Mesothelial cell of epicardium (in vitro differentiated cells): ENCODE measurements around the gene TBXAS1. TPM values are rescaled to one million over a fixed set of nuclear protein-coding genes. Genes with fewer than 3 reads are reported as not detected.

Source experiments
- DNase-seq, 2 experiments: peaks; one replicate each; pipeline ENCODE4 v3.0.0; 2021; ENCODE audit warnings: low spot score in 2 of 2; ENCODE audit not compliant: unreplicated experiment in 2 of 2
- H3K27ac Mint-ChIP-seq: 2 replicates; pipeline ENCODE4 v1.8.0; 2021; ENCODE audit warnings: mixed read lengths
- H3K27me3 Mint-ChIP-seq: 2 replicates; pipeline ENCODE4 v1.8.0; 2021; ENCODE audit warnings: low read depth, mixed read lengths
- H3K36me3 Mint-ChIP-seq: 2 replicates; pipeline ENCODE4 v1.8.0; 2021; ENCODE audit warnings: mixed read lengths
- H3K4me1 Mint-ChIP-seq: 2 replicates; pipeline ENCODE4 v1.8.0; 2021; ENCODE audit warnings: mixed read lengths
- H3K4me3 Mint-ChIP-seq: 2 replicates; pipeline ENCODE4 v1.8.0; 2021; ENCODE audit warnings: mild to moderate bottlenecking, moderate library complexity, mixed read lengths
- H3K9me3 Mint-ChIP-seq: 2 replicates; pipeline ENCODE4 v1.8.0; 2021; ENCODE audit warnings: mixed read lengths
- total RNA-seq: library from RNA; stranded (reverse); gene quantifications from 3 replicates; pipeline ENCODE4 v1.2.1, GENCODE V29; 2021
- TF ChIP-seq, protein P1 (sequence below): fragments of 200-600 bp; sonication (generic); IDR thresholded peaks from one replicate; pipeline ENCODE4 v1.5.0; 2021; ENCODE audit warnings: antibody characterized with exemption; ENCODE audit not compliant: unreplicated experiment

The TBXAS1 gene
- total RNA-seq, 1 donor from 2014 or later, result 3.1 TPM

DNA sequence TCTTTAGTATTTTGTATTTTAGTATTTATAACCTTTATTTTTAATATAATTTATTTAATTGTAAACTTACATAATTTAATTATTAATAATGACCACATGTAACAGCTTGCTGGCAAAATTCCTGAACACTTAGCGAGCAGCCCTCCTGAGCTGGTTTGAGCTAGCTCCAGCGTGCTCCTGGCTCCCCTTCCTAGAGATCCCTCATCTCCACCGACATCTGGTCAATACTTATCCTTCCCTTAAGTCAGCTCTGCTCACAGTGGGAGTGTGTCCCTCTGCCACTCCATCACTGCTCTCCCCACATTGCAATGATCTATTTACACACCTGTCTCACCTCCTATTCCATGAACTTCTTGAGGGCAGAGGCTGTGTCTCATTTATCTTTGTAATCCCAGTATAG is 20.6 kb upstream of the TBXAS1 start:
- no peak overlapping the region for H3K27ac Mint-ChIP-seq
- H3K36me3 Mint-ChIP-seq, result no peaks in the 10 kb centered on the region
- TF ChIP-seq, protein P1, sequence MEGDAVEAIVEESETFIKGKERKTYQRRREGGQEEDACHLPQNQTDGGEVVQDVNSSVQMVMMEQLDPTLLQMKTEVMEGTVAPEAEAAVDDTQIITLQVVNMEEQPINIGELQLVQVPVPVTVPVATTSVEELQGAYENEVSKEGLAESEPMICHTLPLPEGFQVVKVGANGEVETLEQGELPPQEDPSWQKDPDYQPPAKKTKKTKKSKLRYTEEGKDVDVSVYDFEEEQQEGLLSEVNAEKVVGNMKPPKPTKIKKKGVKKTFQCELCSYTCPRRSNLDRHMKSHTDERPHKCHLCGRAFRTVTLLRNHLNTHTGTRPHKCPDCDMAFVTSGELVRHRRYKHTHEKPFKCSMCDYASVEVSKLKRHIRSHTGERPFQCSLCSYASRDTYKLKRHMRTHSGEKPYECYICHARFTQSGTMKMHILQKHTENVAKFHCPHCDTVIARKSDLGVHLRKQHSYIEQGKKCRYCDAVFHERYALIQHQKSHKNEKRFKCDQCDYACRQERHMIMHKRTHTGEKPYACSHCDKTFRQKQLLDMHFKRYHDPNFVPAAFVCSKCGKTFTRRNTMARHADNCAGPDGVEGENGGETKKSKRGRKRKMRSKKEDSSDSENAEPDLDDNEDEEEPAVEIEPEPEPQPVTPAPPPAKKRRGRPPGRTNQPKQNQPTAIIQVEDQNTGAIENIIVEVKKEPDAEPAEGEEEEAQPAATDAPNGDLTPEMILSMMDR, result no peak
- no peak for DNase-seq
- peaks cover 14% of the 10 kb centered on the region for H3K27me3 Mint-ChIP-seq
- peaks cover 8% of the 10 kb centered on the region for H3K9me3 Mint-ChIP-seq
- peaks cover 3% of the 10 kb centered on the region for H3K4me1 Mint-ChIP-seq
- no peak overlapping the region for H3K4me3 Mint-ChIP-seq

DNA sequence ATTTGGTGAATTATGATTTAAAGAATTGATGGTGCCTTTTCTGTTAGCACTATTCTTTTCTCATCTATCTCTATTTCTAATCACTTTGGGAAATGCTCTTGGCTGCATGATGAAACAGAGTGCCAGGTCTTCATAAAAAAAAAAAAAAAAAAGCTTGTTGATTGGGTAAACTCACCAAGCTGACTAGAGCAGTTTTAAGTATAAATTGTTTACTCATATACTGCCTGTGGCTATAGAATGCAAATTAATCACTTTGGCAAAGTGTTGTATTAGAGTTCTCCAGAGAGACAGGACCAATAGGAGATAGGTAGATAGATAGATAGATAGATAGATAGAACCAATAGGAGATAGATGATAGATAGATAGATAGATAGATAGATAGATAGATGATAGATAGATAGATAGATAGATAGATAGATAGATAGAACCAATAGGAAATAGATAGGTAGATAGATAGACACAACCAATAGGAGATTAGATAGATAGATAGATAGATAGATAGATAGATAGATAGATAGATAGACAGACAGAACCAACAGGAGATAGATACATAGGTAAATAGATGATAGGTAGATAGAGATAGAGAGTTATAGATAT is 20.1 kb upstream of the TBXAS1 start:
- no peaks in the 10 kb centered on the region for H3K36me3 Mint-ChIP-seq
- H3K9me3 Mint-ChIP-seq, result peaks cover 8% of the 10 kb centered on the region
- peaks cover 3% of the 10 kb centered on the region for H3K4me1 Mint-ChIP-seq
- H3K27me3 Mint-ChIP-seq, result peaks cover 14% of the 10 kb centered on the region
- no peak for DNase-seq
- H3K4me3 Mint-ChIP-seq, result no peak overlapping the region
- no peak overlapping the region for H3K27ac Mint-ChIP-seq
- TF ChIP-seq, protein P1, result no peak

DNA sequence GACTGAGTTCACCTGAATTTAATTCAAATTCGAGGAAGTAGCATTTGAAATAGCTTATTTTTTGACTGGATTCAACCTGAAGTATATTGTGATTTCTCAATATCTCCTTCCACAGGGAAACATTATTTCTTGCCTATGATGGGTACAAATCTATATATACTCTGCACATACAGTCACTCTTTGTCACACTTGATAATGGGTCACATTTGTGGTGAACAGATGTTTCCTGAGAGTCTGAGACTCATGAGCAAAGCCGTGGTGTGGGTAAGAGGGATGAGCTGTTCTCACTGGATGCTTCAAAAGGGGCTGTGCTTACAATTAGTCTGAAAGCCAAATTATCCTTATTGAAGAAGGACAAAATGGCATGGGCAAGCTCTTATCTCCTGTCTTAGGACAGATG is 18.0 kb upstream of the TBXAS1 start:
- no peaks in the 10 kb centered on the region for H3K36me3 Mint-ChIP-seq
- TF ChIP-seq, protein P1, result no peak
- H3K9me3 Mint-ChIP-seq, result peaks cover 3% of the 10 kb centered on the region
- peaks cover 3% of the 10 kb centered on the region for H3K4me1 Mint-ChIP-seq
- DNase-seq, result no peak
- H3K27me3 Mint-ChIP-seq, result peaks cover 24% of the 10 kb centered on the region
- no peak overlapping the region for H3K27ac Mint-ChIP-seq
- no peak overlapping the region for H3K4me3 Mint-ChIP-seq

DNA sequence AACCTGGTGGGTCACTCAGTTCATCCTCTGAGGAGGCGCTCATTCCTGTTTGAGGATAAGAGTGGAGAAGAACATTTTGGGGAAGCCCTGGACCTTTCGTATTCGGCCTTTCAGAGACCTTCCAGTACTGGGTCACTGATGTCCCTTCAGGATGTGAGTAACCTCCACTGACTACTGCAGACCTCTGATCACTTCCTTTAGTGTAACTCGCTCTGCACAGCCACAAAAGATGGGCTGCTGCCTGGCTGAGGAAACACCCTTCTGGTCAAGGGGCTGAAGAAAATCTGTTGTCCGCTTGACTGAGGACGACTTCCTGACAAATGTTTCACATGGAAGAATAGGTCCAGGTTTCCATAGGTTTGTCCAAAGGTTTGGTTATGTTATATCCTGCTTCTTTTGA is 15.9 kb upstream of the TBXAS1 start:
- Mint-ChIP-seq H3K4me1 (no peaks in the 10 kb centered on the region), H3K36me3 (no peaks in the 10 kb centered on the region), H3K27ac (no peak overlapping the region), H3K27me3 (peaks cover 34% of the 10 kb centered on the region), H3K4me3 (no peak overlapping the region), H3K9me3 (peaks cover 3% of the 10 kb centered on the region)
- no peak for DNase-seq
- TF ChIP-seq, protein P1, result no peak

DNA sequence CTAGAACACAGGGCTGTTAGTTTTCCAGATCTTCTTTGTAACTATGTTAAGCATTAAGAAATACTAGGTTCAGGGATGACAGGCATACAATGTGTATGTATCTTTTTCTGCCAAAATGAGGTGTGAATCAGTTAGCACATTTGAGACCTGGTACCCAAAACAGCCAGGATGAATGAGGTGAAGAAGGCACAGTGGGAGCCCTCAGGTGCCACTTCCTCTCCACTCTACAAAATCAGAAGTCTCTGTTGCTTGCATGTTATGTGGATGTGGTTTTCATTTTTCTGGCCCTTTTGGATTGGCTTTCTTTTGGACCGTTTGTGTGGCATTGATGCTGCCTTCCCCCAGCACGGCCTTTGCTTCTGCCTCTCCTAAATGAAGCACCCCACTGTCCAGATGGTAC is 15.4 kb upstream of the TBXAS1 start:
- H3K4me1 Mint-ChIP-seq, result no peaks in the 10 kb centered on the region
- no peak for DNase-seq

More for the DNA sequence above, 15.4 kb upstream of the TBXAS1 start:
- Mint-ChIP-seq H3K36me3 (no peaks in the 10 kb centered on the region), H3K27ac (no peak overlapping the region), H3K4me3 (no peak overlapping the region), H3K9me3 (peaks cover 3% of the 10 kb centered on the region), H3K27me3 (peaks cover 34% of the 10 kb centered on the region)
- TF ChIP-seq, protein P1, result no peak
